Gastrocnemius medialis (tissue), 4 donors: ENCODE data around the gene VTI1A.

Experiments
- CTCF ChIP-seq, 5 experiments: fragments of 450-650 bp in 3 of 5; fragments of 200-600 bp in 2 of 5; sonication (generic) in 2 of 5; IDR thresholded peaks in 4 of 5; conservative IDR thresholded peaks in 1 of 5; 1 replicate in 4 of 5; 2 replicates in 1 of 5; pipeline ENCODE4 v1.5.1; 2016 to 2019; ENCODE audit warnings: antibody characterized with exemption in 5 of 5, mild to moderate bottlenecking in 3 of 5, moderate library complexity in 3 of 5
- POLR2A ChIP-seq, 2 donors: fragments of 450-650 bp; IDR thresholded peaks; one replicate each; pipeline ENCODE4 v1.6.1; 2017; ENCODE audit warnings: antibody characterized with exemption in 2 of 2, mild to moderate bottlenecking in 2 of 2, moderate library complexity in 2 of 2

DNA sequence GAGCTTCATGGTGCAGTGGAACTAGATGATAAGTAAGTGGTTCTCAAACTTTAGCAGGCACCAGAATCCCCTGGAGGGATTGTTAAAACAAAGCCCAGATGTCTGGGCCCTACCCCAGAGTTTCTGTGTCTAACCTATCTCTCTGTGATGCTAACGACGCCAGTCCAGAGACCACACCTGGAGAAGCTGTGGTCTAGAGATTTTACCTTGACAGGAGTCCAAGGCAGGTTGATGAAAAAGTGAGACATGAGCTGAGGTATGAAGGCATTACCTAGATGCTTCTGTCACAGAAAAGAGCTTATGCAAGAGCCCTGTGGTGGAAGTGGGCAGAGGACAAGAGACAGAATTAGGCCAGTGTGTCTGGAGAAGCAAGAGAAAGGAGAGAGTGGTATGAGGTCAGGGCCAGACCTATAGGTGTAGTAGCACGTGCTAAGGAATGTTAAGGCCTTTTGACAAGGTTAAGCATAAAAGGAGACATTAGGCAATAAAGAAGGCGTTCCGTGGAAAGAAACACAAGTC is 318.8 kb downstream of the VTI1A start:
- TF ChIP-seq CTCF (IDR thresholded peaks at IDR 0.05 in 4 of 5, conservative IDR thresholded peaks at IDR 0.05 in 1 of 5) = no peak
- TF ChIP-seq POLR2A (IDR thresholded peaks at IDR 0.05) = no peak
